OCI-LY7 (cell line): ENCODE data around the gene ENAH. TPM values are rescaled to one million over a fixed set of nuclear protein-coding genes. Genes with fewer than 3 reads are reported as not detected.
"Not testable (repeated sequence)": the region's sequence is repeated elsewhere in the genome, so short reads cannot be mapped to it uniquely, and the experiment has no call there.

Experiments used
- BruUV-seq: library from RNA; stranded (reverse); fragments of 400-500 nt; replicated peaks from 2 replicates; lab custom pipeline; 2021; lab: Mats Ljungman, UMichigan
- CTCF ChIA-PET: fragments of 300-600 bp; sonication (Branson Sonifier 250); formaldehyde crosslinking; loops from one replicate; lab custom pipeline; 2022; ENCODE audit warnings: antibody characterized with exemption; ENCODE audit not compliant: unreplicated experiment; lab: Charles Lee
- POLR2A ChIA-PET: fragments of 300-600 bp; sonication (Branson Sonifier 250); formaldehyde crosslinking; loops from one replicate; lab custom pipeline; 2022; ENCODE audit warnings: antibody characterized with exemption; lab: Charles Lee
- DNase-seq: peaks from one replicate; pipeline ENCODE4 v3.0.0-alpha.2; 2015; ENCODE audit warnings: low spot score
- H2AFZ ChIP-seq: fragments of 200-600 bp; sonication (generic), shearing (Covaris generic); 2 replicates; pipeline ENCODE4 v1.6.1; 2014; ENCODE audit warnings: mild to moderate bottlenecking, antibody characterized with exemption, low read length, moderate library complexity
- H3K27ac ChIP-seq: fragments of 200-600 bp; sonication (generic); 2 replicates; pipeline ENCODE4 v1.5.1; 2014; ENCODE audit warnings: mixed run types, low read depth, mild to moderate bottlenecking, moderate library complexity, low read length, inconsistent platforms; ENCODE audit not compliant: poor library complexity, severe bottlenecking
- H3K36me3 ChIP-seq: fragments of 200-600 bp; sonication (generic); 2 replicates; pipeline ENCODE4 v1.6.1; 2014; ENCODE audit warnings: mild to moderate bottlenecking, antibody characterized with exemption, low read length, moderate library complexity, mixed read lengths; ENCODE audit not compliant: insufficient read depth
- H3K4me1 ChIP-seq: fragments of 200-600 bp; sonication (generic); 2 replicates; pipeline ENCODE4 v1.5.1; 2014; ENCODE audit warnings: mild to moderate bottlenecking, low read length; ENCODE audit not compliant: insufficient read depth, poor library complexity, severe bottlenecking
- H3K4me2 ChIP-seq: fragments of 200-600 bp; sonication (generic); 2 replicates; pipeline ENCODE4 v1.6.1; 2014; ENCODE audit warnings: mild to moderate bottlenecking, low read length
- H3K4me3 ChIP-seq: fragments of 200-600 bp; sonication (generic); 2 replicates; pipeline ENCODE4 v1.5.1; 2014; ENCODE audit warnings: mild to moderate bottlenecking, low read depth, low read length; ENCODE audit not compliant: poor library complexity, severe bottlenecking
- H3K79me2 ChIP-seq: fragments of 200-600 bp; sonication (generic); 2 replicates; pipeline ENCODE4 v1.6.1; 2016; ENCODE audit warnings: low read depth, mild to moderate bottlenecking, low read length, moderate library complexity, mixed read lengths; ENCODE audit not compliant: insufficient read depth
- H3K9me2 ChIP-seq: fragments of 200-600 bp; sonication (generic); 2 replicates; pipeline ENCODE4 v1.6.1; 2016; ENCODE audit warnings: mild to moderate bottlenecking, low read length, mixed read lengths; ENCODE audit not compliant: insufficient read depth
- H3K9me3 ChIP-seq: fragments of 200-600 bp; sonication (generic); 2 replicates; pipeline ENCODE4 v1.6.1; 2014; ENCODE audit warnings: mild to moderate bottlenecking, mixed run types, low read length, mixed read lengths
- H4K20me1 ChIP-seq: fragments of 200-600 bp; sonication (generic); 2 replicates; pipeline ENCODE4 v1.6.1; 2014; ENCODE audit warnings: mild to moderate bottlenecking, antibody characterized with exemption, low read length, moderate library complexity, mixed read lengths; ENCODE audit not compliant: insufficient read depth
- EZH2phosphoT487 ChIP-seq: fragments of 200-600 bp; sonication (generic); IDR thresholded peaks from 2 replicates; pipeline ENCODE4 v1.6.1; 2018; ENCODE audit warnings: low read depth, borderline replicate concordance, mild to moderate bottlenecking, mixed run types, antibody characterized with exemption, low read length, moderate library complexity, mixed read lengths
- intact Hi-C: fragments of 100-400 bp; cut with micrococcal nuclease; formaldehyde crosslinking; loops from one replicate; pipeline ENCODE4 v1.10.0; 2022; ENCODE audit not compliant: unreplicated experiment
- total RNA-seq, 2 experiments: library from RNA; depleted of rRNA in 1 of 2; stranded (reverse); fragments of >200 nt in 1 of 2; shearing (Covaris generic) in 1 of 2; gene quantifications; 2 replicates each; pipeline ENCODE4 v1.2.3, GENCODE V29; 2014 to 2022
- TF ChIP-seq, protein P1 (sequence below): fragments of 200-600 bp; sonication (generic); conservative IDR thresholded peaks from 2 replicates; pipeline ENCODE4 v1.5.1; 2014; ENCODE audit warnings: mild to moderate bottlenecking, antibody characterized with exemption, low read length, moderate library complexity, mixed read lengths

ENAH gene
- total RNA-seq, 2 experiments from 2014 or later, result 4.6 to 18.1 TPM

DNA sequence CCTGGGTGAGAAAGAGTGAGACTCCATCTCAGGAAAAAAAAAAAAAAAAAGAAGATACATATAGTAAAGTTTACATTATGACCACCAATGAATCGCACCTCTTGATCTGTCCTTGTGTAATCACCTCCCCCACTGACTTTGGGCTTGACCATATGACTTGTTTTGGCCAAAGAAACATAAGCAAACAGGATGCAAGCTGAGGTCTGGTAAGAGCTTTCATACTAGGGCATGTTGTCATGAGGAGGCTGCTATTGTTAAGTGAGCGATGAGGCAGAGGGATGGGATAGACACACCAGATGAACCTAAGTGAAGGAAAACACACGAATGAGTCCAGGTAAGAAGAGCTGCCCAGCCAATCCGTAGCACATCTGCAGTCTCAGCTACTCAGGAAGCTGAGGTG lies 10.7 kb downstream of the ENAH start:
- ChIA-PET POLR2A (interaction anchor here (0.7 to 2.3 kb wide), 3 partner anchors 17 to 158 kb away, joined by 3 to 7 read pairs (median 3); no protein-coding TSS in a partner anchor), CTCF (no interaction called here)
- H3K27ac ChIP-seq, result no peak overlapping the region
- H3K36me3 ChIP-seq, result peaks cover 8% of the 10 kb centered on the region; the same call in 1 of the 2 replicates
- no peak for DNase-seq
- H3K79me2 ChIP-seq, result no peaks in the 10 kb centered on the region
- H2AFZ ChIP-seq, result no peak overlapping the region
- TF ChIP-seq, protein P1, sequence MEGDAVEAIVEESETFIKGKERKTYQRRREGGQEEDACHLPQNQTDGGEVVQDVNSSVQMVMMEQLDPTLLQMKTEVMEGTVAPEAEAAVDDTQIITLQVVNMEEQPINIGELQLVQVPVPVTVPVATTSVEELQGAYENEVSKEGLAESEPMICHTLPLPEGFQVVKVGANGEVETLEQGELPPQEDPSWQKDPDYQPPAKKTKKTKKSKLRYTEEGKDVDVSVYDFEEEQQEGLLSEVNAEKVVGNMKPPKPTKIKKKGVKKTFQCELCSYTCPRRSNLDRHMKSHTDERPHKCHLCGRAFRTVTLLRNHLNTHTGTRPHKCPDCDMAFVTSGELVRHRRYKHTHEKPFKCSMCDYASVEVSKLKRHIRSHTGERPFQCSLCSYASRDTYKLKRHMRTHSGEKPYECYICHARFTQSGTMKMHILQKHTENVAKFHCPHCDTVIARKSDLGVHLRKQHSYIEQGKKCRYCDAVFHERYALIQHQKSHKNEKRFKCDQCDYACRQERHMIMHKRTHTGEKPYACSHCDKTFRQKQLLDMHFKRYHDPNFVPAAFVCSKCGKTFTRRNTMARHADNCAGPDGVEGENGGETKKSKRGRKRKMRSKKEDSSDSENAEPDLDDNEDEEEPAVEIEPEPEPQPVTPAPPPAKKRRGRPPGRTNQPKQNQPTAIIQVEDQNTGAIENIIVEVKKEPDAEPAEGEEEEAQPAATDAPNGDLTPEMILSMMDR, result no peak
- no peak for TF ChIP-seq EZH2phosphoT487
- BruUV-seq, result no TSS peak
- H3K4me2 ChIP-seq, result no peak overlapping the region
- intact Hi-C loops, result no loop called here
- H4K20me1 ChIP-seq, result no peaks in the 10 kb centered on the region
- no peaks in the 10 kb centered on the region for H3K9me2 ChIP-seq
- no peak overlapping the region for H3K4me3 ChIP-seq
- no peaks in the 10 kb centered on the region for H3K4me1 ChIP-seq
- peaks cover 15% of the 10 kb centered on the region; the same call in 1 of the 2 replicates for H3K9me3 ChIP-seq

DNA sequence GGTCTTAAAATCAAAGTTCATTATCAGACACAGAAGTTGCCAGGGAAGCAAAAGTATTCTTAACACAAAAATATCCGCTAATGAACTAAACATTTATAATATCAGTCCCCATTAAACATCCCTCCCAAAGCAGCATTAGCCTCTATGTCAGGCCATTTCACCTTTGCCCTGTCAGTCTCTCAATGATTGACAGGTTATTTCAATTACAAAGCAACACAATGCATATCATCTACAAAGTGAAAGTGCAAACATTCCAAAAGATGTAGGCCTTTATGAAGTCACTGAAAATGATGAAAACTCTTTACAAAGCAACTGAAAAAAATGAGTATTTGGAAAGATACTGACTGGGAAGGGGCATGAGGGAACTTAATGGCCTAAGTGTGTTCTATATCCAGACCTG lies 14.1 kb downstream of the ENAH start:
- Histone ChIP-seq H3K4me3 (no peak overlapping the region), H3K27ac (no peak overlapping the region), H3K9me2 (no peaks in the 10 kb centered on the region), H3K4me1 (no peaks in the 10 kb centered on the region), H3K36me3 (peaks cover 8% of the 10 kb centered on the region; the same call in 1 of the 2 replicates), H4K20me1 (no peaks in the 10 kb centered on the region), H2AFZ (no peak overlapping the region), H3K79me2 (no peaks in the 10 kb centered on the region), H3K4me2 (no peak overlapping the region), H3K9me3 (peaks cover 15% of the 10 kb centered on the region; the same call in 1 of the 2 replicates)
- POLR2A ChIA-PET, result interaction anchor here (0.9 to 2.1 kb wide), 5 partner anchors 11 to 194 kb away, joined by 3 to 16 read pairs (median 6); no protein-coding TSS in a partner anchor
- BruUV-seq, result no TSS peak
- intact Hi-C loops, result no loop called here
- no peak for TF ChIP-seq EZH2phosphoT487
- TF ChIP-seq, protein P1, result no peak
- CTCF ChIA-PET, result no interaction called here
- no peak for DNase-seq

DNA sequence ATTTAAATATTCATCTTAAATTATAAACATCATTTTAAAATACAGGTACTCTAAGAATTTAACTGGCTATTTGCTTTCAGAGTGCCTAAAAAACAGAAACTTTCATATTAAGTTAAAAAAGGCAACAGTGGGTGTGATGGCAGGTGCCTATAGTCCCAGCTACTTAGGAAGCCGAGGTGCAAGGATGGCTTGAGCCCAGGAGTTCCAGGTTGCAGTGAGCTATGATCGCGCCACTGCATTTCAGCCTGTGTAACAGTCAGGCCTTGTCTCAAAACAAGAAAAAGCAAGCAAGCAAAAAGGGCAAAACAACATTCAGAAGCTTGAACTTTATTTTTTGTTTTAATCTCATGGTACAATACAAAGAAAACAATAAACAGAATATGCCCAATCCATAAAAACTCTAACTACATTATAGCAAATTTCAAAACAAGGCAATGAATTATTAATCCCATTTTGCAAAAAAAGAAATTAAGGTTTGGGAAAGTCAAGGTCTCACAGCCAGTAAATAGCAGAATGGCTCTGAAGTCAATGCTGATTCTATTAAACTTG lies 15.2 kb downstream of the ENAH start:
- H3K27ac ChIP-seq, result no peak overlapping the region
- no peak for TF ChIP-seq EZH2phosphoT487
- TF ChIP-seq, protein P1, result no peak
- ChIA-PET POLR2A (interaction anchor here (0.6 to 2.1 kb wide), 6 partner anchors 10 to 133 kb away, joined by 3 to 16 read pairs (median 5); no protein-coding TSS in a partner anchor), CTCF (no interaction called here)
- no peaks in the 10 kb centered on the region for H3K79me2 ChIP-seq
- BruUV-seq, result no TSS peak
- no peaks in the 10 kb centered on the region for H4K20me1 ChIP-seq
- H3K4me1 ChIP-seq, result no peaks in the 10 kb centered on the region
- no peak overlapping the region for H3K4me2 ChIP-seq
- intact Hi-C loops, result no loop called here
- H3K9me2 ChIP-seq, result no peaks in the 10 kb centered on the region
- no peak overlapping the region for H2AFZ ChIP-seq
- peaks cover 15% of the 10 kb centered on the region; the same call in 1 of the 2 replicates for H3K9me3 ChIP-seq
- H3K4me3 ChIP-seq, result no peak overlapping the region
- peaks cover 8% of the 10 kb centered on the region; the same call in 1 of the 2 replicates for H3K36me3 ChIP-seq
- DNase-seq, result no peak

GRCh38 chr1:225636992-225637391 lies 15.9 kb downstream of the ENAH start:
- not testable (repeated sequence) for H3K4me1 ChIP-seq

More at GRCh38 chr1:225636992-225637391, 15.9 kb downstream of the ENAH start:
- DNase-seq, H3K36me3 ChIP-seq, H2AFZ ChIP-seq, H3K9me2 ChIP-seq, BruUV-seq, H3K27ac ChIP-seq, H3K79me2 ChIP-seq, CTCF ChIA-PET, H4K20me1 ChIP-seq, intact Hi-C loops, H3K4me2 ChIP-seq, H3K4me3 ChIP-seq: not testable (repeated sequence)
- peaks cover 15% of the 10 kb centered on the region; the same call in 1 of the 2 replicates for H3K9me3 ChIP-seq
- POLR2A ChIA-PET, result interaction anchor here (2.1 kb wide), 1 partner anchor 13 kb away, joined by 16 read pairs; no protein-coding TSS in a partner anchor
